Measurements from ENCODE around the gene LAPTM5.

The LAPTM5 gene

GRCh38 chr1:30762152-30762929 is 4.8 kb upstream of the LAPTM5 start:
- TF ChIP-seq SIN3A (IDR thresholded peaks at IDR 0.05; ENCODE audit: borderline replicate concordance, insufficient read depth, low read length) (no peak), POLR2AphosphoS5 (IDR thresholded peaks at IDR 0.05; ENCODE audit: low read depth, low read length) (no peak), TAF1 (IDR thresholded peaks at IDR 0.05; ENCODE audit: borderline replicate concordance, insufficient read depth, low read length) (no peak), FOXP2 (optimal IDR thresholded peaks at IDR 0.05; ENCODE audit: borderline replicate concordance, extremely low read depth, extremely low read length, insufficient read depth) (no peak)
- TF ChIP-seq, protein P1, sequence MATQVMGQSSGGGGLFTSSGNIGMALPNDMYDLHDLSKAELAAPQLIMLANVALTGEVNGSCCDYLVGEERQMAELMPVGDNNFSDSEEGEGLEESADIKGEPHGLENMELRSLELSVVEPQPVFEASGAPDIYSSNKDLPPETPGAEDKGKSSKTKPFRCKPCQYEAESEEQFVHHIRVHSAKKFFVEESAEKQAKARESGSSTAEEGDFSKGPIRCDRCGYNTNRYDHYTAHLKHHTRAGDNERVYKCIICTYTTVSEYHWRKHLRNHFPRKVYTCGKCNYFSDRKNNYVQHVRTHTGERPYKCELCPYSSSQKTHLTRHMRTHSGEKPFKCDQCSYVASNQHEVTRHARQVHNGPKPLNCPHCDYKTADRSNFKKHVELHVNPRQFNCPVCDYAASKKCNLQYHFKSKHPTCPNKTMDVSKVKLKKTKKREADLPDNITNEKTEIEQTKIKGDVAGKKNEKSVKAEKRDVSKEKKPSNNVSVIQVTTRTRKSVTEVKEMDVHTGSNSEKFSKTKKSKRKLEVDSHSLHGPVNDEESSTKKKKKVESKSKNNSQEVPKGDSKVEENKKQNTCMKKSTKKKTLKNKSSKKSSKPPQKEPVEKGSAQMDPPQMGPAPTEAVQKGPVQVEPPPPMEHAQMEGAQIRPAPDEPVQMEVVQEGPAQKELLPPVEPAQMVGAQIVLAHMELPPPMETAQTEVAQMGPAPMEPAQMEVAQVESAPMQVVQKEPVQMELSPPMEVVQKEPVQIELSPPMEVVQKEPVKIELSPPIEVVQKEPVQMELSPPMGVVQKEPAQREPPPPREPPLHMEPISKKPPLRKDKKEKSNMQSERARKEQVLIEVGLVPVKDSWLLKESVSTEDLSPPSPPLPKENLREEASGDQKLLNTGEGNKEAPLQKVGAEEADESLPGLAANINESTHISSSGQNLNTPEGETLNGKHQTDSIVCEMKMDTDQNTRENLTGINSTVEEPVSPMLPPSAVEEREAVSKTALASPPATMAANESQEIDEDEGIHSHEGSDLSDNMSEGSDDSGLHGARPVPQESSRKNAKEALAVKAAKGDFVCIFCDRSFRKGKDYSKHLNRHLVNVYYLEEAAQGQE (IDR thresholded peaks at IDR 0.05; ENCODE audit: insufficient read depth in 1 of 2, low read depth in 2 of 2, low read length in 2 of 2) = no peak

GRCh38 chr1:30761381-30762151 is 4.0 kb upstream of the LAPTM5 start:
- TF ChIP-seq TAF1 (IDR thresholded peaks at IDR 0.05; ENCODE audit: borderline replicate concordance, insufficient read depth, low read length) (no peak), FOXP2 (optimal IDR thresholded peaks at IDR 0.05; ENCODE audit: borderline replicate concordance, extremely low read depth, extremely low read length, insufficient read depth) (no peak), POLR2AphosphoS5 (IDR thresholded peaks at IDR 0.05; ENCODE audit: low read depth, low read length) (no peak)

DNA sequence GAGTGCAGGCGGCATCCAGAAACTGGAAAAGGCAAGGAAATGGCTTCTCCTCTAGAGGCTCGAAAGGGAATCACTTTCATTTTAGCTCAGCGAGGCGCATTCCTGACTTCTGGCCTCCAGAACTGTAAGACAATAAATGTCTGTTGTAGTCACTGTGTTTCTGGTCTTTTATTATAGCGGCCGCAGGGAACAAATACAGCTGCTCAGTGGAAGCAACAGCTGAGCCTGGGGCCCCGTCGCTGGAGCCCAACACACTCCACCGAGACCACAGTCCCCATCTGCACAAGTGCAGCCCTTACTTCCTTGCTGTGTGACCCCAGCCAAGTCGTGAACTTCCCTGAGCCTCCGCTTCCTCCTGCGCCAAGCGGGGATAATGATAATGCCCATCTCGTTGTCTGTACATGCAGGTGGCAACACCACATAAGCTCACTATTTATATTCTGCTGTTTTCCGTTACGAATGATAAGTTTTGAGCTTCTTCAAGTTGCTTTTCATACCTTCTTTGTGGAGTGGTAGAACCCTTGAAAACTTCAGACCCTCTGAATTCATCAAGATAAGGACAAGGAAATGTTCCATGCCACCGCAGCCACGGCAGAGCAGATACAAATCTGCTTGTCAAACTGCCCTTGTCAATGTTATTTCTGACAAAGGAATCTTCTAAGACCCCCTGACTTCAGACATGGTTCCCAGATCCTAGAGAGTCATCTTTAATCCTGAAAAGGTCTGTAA is 3.2 kb upstream of the LAPTM5 start:
- TF ChIP-seq, protein P1 (IDR thresholded peaks at IDR 0.05; ENCODE audit: insufficient read depth in 1 of 2, low read depth in 2 of 2, low read length in 2 of 2) = no peak
- TF ChIP-seq POLR2AphosphoS5 (IDR thresholded peaks at IDR 0.05; ENCODE audit: low read depth, low read length) = no peak

DNA sequence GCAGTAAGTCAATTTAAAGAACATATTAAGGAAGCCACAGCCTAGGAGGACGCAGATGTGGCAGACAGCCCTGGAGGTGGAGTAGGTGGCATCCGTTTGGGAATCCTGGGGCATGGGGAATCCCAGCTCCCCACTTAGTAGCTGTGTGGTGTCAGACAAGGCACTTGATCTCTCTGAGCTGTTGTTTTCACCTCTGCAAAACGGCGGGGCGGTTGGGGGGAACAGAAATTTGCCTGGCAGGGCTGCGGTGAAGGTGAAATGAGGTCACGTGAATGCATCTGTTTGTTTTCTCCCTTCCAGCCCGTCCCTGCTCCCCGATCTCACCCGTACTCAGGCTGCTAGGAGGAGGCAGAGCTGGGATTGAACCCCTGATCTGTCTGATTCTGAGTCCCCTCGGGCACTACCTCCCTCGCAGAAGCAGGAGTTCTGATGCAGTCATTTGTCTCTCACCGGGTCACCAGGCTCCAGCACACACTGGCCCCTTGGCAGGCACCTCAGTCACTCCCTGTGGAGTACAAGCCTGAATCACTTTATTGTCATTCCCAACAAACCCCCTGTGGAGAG is 2.2 kb upstream of the LAPTM5 start:
- TF ChIP-seq SIN3A (IDR thresholded peaks at IDR 0.05; ENCODE audit: borderline replicate concordance, insufficient read depth, low read length) (no peak), FOXP2 (optimal IDR thresholded peaks at IDR 0.05; ENCODE audit: borderline replicate concordance, extremely low read depth, extremely low read length, insufficient read depth) (no peak), TAF1 (IDR thresholded peaks at IDR 0.05; ENCODE audit: borderline replicate concordance, insufficient read depth, low read length) (no peak), POLR2AphosphoS5 (IDR thresholded peaks at IDR 0.05; ENCODE audit: low read depth, low read length) (no peak)
- TF ChIP-seq, protein P1 (IDR thresholded peaks at IDR 0.05; ENCODE audit: insufficient read depth in 1 of 2, low read depth in 2 of 2, low read length in 2 of 2) = no peak

GRCh38 chr1:30758785-30759380 is 1.3 kb upstream of the LAPTM5 start:
- TF ChIP-seq FOXP2 (optimal IDR thresholded peaks at IDR 0.05; ENCODE audit: borderline replicate concordance, extremely low read depth, extremely low read length, insufficient read depth) = no peak
- no peak for TF ChIP-seq SIN3A (IDR thresholded peaks at IDR 0.05; ENCODE audit: borderline replicate concordance, insufficient read depth, low read length)
- TF ChIP-seq TAF1 (IDR thresholded peaks at IDR 0.05; ENCODE audit: borderline replicate concordance, insufficient read depth, low read length) = no peak
- TF ChIP-seq, protein P1 (IDR thresholded peaks at IDR 0.05; ENCODE audit: insufficient read depth in 1 of 2, low read depth in 2 of 2, low read length in 2 of 2) = no peak
- TF ChIP-seq POLR2AphosphoS5 (IDR thresholded peaks at IDR 0.05; ENCODE audit: low read depth, low read length) = no peak
